Measurements from ENCODE around the gene ENTPD8.
"Not testable (repeated sequence)": the region's sequence is repeated elsewhere in the genome, so short reads cannot be mapped to it uniquely, and the experiment has no call there.

Gene ENTPD8

GRCh38 chr9:137394866-137395665, 46.1 kb downstream of the ENTPD8 start:
- DNase-seq (ENCODE audit: low spot score) = no peak

- no peak for DNase-seq (ENCODE audit: low spot score)
Observed at GRCh38 chr9:137393176-137394150, 47.7 kb downstream of the ENTPD8 start.

GRCh38 chr9:137392232-137393007, 48.7 kb downstream of the ENTPD8 start:
- DNase-seq (ENCODE audit: low spot score) = no peak

- no peak for DNase-seq (ENCODE audit: low spot score)
Observed at GRCh38 chr9:137391411-137391754, 49.8 kb downstream of the ENTPD8 start.

- no peak for DNase-seq (ENCODE audit: low spot score)
Observed at GRCh38 chr9:137390553-137391410, 50.4 kb downstream of the ENTPD8 start.

- DNase-seq (ENCODE audit: low spot score) = no peak
Observed at GRCh38 chr9:137389428-137389746, 51.8 kb downstream of the ENTPD8 start.

- no peak for DNase-seq (ENCODE audit: low spot score)
Observed at GRCh38 chr9:137388589-137389427, 52.3 kb downstream of the ENTPD8 start.

GRCh38 chr9:137387891-137388560, 53.1 kb downstream of the ENTPD8 start:
- no peak for DNase-seq (ENCODE audit: low spot score)

GRCh38 chr9:137387114-137387890, 53.9 kb downstream of the ENTPD8 start:
- DNase-seq (ENCODE audit: low spot score) = no peak

GRCh38 chr9:137386507-137387113, 54.5 kb downstream of the ENTPD8 start:
- not testable (repeated sequence) for DNase-seq (ENCODE audit: low spot score)

- no peak for DNase-seq (ENCODE audit: low spot score)
Observed at GRCh38 chr9:137385061-137385655, 56.0 kb downstream of the ENTPD8 start.

All from D341Med (cell line).